OCI-M2 (cell line): ENCODE data around the gene WDR13.

Experiments used
- DNase-seq: peaks from one replicate; lab custom pipeline; 2025; ENCODE audit not compliant: unreplicated experiment; lab: John Stamatoyannopoulos, UW

Gene WDR13

DNA sequence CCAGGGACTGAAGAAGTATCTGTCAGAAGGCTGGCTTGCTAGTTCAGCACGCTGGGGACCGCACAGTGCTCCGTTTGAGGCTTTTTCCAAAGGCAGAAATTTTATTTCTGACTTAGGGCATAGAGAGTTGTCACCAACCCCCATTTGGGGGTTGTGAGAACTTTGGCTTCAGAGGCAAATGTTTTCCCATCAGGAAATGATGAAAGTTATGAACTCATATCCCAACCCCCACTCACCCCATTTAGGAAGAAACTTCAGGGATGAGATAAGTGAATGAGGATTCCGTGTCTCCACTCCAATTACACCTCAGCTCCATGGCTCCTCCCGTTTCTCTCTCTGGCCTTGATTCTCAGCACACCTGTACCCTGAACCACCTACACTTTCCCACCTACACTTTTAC, 4.3 kb upstream of the WDR13 start:
- DNase-seq, result no peak

DNA sequence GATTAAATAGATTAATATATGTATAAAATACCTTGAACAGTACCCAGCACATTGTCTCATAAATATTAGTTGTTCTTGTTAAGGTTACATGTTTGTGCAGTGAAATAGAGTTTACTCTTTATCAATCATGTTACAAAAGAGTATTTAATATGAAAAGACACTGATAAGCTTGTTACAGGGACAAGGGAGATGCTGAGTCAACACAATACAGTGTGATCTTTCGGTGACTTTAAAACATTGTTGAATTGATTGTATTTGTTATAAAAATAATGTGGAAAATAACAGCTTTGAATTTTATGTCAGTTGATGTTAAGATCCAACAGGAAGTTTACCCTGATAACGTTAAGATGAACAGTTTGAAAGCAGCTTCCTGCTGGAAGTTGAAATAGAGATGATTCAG, 1.4 kb upstream of the WDR13 start:
- no peak for DNase-seq

DNA sequence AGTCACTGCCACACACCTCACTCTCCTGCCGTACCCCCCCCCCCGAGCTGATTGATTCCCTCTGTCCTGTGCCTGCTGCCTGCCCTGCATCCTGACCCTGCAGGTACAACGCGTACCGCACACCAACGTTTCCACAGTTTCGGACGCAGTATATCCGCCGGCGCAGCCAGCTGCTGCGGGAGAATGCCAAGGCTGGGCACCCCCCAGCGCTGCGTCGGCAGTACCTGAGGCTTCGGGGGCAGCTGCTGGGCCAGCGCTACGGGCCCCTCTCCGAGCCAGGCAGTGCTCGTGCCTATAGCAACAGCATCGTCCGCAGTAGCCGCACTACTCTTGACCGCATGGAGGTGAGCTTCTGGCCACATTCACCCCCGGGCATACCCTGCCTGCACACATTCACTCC, 1.3 kb downstream of the WDR13 start:
- DNase-seq, result no peak

DNA sequence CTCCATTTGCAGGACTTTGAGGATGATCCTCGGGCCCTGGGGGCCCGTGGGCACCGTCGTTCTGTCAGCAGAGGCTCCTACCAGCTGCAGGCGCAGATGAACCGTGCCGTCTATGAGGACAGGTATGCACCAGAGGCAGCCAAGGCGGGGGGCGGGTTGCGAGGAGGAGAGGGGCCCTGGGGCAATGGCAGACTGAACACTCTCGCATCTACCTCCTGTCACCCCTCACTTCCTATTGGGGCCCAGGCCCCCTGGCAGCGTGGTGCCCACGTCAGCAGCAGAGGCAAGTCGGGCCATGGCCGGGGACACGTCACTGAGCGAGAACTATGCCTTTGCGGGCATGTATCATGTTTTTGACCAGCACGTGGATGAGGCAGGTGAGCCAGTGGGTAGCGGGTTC, 2.0 kb downstream of the WDR13 start:
- DNase-seq, result no peak

DNA sequence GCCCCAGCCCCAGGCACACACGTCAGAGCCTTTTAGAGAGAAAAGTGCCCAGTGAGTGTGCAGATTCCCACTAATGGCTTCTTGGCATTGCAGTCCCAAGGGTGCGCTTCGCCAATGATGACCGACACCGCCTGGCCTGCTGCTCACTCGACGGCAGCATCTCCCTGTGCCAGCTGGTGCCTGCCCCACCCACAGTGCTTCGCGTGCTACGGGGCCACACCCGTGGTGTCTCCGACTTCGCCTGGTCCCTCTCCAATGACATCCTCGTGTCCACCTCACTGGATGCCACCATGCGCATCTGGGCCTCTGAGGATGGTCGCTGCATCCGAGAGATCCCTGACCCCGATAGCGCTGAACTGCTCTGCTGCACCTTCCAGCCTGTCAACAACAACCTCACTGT, 2.9 kb downstream of the WDR13 start:
- DNase-seq, result no peak

DNA sequence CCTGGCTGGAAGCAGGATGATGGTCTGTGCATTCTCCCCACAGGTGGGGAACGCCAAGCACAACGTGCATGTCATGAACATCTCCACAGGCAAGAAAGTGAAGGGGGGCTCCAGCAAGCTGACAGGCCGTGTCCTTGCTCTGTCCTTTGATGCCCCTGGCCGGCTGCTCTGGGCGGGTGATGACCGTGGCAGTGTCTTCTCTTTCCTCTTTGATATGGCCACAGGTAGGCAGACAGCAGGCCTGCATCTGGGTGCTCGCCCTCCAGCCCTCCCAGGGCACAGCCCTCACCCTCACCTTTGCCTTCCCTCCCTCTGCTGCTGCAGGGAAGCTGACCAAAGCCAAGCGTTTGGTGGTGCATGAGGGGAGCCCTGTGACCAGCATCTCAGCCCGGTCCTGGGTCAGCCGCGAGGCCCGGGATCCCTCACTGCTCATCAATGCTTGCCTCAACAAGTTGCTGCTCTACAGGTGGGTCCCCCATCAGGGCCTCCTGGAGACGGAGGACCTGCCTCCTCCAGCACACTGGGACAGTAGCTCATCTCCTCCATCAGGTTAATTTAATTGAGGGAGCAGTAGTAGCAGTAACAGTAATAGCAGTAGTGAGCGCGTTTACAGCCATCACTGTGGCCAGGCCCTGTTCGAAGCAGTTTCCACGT, 4.6 kb downstream of the WDR13 start:
- no peak for DNase-seq

DNA sequence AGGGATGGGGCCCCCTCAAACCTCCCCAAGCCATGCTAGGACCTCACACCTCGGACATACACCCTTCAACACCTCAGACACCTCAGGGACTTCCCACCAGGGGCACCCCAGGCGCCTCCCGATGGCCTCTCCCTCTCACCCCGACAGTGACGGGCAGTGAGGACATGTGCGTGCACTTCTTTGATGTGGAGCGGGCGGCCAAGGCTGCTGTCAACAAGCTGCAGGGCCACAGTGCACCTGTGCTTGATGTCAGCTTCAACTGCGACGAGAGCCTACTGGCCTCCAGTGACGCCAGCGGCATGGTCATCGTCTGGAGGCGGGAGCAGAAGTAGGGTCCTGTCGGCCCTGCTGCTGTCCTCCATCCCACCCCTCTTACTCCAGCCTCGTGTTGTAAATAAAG, 7.4 kb downstream of the WDR13 start:
- DNase-seq, result no peak

DNA sequence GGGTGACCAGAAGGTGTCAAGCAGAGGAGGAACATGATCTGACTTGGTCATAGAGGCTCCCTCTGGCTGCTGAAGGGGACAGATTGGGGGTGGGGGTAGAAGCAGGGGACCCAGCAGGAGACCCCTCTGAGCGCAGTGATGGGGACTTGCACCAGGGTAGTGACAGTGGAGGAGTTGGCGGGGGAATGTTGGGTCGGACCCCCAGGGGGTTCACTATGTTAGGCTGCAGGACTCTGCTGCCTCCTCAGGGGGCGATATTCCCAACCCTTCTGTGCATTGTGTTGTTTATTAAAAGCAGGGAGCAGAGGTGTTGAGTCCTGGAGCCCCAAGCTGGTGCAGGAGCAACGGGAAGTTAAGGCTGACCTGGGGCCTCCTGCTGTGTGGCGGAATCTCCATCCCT, 8.8 kb downstream of the WDR13 start:
- no peak for DNase-seq

DNA sequence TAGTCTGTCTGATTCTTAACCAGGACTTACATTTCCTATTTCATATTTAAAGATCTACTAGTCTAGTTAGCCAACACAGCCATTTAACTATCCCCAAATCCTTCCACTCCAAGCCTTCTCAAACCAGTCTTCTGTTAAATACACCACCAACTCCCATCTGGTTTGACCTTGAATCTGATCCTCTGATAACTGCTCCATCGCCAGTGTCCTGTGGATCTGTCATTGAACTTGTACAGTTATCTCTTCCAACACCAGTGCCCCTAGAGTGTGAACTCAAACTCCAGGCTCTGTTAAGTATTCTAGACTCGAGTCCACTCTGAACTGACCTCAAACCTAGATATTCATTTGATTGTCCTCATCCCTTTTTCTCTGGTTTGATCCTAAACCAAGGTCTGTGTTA, 14.4 kb downstream of the WDR13 start:
- DNase-seq, result no peak

DNA sequence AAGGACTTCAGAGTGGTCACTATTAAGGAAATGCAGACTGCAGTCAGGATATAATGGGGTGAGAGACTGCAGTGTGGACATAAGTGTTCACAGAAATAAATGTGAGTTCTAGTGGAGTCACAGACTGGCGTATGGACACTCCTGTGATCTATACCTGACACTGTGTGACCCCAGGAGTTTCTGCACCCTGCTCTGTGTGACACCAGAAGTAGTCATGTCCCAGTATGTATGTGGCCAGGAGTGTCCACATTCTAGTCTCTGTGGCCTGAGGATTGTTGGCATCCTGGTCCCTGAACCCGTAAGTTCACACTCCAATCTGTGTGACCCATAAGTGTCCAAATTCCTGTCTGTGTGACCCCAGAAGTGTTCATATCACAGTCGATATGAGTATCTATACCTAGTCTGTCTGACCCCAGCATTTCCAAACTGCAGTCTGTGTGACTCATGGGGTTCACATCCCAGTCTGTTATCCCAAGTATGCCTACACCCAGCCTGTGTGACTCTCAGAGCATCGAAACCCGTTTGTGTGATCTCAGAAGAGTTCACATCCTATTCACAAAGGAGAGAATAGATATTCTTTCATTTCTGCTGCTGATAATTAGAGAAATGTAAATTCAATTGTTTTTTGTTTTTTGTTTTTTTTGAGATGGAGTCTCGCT, 16.3 kb downstream of the WDR13 start:
- DNase-seq, result no peak

DNA sequence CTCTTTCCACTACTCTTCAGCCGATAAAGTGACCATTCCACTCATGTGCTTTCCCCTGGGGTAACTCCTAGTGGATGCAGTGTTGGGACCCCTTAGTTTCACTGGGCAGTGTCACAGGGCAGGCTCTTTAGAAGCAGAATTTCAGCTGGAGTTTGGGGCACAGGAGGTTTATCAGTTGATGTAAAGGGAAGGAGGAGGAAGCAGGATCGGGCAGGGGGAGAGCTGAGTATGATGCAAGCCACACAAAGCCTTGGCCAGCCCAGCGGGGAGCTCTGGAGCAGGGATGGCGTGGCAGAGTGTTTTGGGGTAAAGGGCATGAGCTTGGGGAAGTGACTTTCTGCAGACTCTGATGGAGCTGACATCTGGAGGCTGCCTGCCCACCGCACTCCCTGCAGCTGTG, 19.3 kb downstream of the WDR13 start:
- DNase-seq, result no peak

DNA sequence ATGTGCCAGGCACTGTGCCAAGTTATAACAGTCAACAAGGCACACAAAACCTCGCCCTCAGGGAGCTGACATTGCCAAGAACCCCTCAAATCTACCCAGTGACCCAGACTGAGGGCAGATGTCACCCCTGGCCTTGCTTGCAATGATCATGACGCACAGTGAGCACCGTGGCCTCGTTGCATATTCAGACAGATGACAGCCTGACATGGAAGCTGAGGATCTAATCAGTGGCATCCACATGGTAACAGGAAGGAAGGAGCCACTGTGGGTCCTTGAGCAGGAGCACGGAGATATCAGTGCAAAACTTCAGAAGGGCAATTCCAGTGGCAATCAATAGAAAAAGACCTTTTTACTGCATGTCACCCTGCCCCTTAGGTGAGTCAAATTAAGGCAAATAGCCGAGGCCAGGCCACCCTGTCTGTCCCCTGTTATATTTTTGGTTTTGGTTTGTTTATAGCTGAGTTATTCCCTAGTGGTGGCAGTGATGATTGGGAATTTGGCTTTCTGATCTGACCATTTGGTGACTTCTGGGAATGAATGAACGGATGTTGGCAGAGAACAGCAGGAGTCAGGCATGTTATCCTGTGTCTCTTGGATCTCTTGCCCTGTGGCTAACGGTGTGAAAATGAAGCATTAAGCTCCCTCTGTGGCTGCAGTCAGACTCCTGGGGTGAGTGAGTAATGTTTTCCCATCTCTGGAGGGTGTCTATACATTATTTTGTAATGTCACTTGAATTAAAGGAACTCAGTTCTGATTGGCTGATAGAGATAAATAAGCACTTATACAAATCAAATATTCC, 20.4 kb downstream of the WDR13 start:
- no peak for DNase-seq

DNA sequence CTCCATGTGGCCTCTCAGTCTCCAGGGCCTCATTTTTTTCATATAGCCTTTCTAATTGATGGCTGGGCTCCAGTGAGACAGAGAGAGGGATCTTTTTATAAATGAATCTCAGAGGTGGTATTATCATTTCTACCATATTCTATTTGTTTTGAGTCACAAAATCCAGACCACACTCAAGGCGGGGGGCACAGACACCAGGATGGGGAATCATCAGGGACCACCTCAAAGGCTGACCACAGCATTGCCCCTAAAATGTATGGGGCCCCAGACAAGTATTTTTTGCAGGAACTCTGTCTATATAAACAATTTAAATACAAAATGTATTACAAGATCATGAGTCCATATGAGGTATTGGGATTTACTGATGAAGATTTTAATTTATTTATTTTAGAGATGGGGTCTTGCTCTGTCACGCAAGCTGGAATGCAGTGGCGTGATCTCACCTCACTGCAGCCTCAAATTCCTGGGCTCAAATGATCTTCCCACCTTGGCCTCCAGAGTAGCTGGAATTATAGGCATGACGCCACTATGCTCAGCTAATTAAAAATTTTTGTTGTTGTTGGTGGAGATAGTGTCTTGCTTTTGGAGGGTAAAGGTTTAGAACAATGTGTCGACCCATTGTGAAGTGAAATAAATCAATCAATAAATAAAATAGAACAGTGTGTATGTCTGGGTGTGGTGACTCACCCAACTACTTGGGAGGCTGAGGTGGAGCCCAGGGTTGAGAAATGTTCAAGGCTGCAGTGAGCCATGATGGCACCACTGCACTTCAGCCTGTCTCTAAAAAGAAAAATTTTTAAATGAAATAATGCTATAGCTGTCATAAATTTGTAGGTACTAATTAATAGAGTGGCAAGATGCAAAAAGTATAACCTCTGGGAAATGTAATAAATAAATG, 29.4 kb downstream of the WDR13 start:
- no peak for DNase-seq

DNA sequence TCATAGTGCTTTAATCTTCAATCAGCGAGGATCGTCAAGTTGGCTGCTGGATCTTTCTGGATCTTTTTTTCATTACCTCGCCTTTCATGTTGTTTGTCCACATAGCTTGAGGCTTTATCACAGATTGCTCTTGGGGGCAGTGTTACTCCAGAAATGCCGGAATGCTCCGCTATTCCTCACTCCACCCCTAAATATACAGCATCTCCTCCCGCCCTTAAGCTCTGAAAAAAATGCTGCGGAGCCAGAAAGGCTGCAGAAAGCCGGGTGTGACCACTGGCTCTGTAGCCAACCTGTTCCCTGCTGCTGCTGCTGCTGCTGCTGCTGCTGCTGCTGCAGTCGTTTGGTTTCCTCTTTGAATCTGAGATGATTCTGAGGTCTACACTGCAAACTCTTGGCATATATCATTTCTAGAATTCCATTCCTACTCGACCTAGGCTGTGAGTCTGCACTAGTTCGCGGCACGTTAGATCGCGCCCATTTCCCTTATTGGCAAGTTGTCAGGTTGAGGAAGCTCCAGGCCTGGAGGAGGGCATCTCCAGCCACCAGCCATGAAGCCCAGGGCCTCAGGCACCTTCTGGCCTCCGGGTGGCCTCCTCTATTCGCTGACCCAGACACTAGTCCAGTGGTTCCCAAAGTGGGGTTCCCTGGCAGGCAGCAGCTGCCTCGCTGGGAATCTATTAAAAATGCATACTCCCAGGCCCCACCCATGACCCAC, 34.2 kb downstream of the WDR13 start:
- DNase-seq, result peak; percentile 20

DNA sequence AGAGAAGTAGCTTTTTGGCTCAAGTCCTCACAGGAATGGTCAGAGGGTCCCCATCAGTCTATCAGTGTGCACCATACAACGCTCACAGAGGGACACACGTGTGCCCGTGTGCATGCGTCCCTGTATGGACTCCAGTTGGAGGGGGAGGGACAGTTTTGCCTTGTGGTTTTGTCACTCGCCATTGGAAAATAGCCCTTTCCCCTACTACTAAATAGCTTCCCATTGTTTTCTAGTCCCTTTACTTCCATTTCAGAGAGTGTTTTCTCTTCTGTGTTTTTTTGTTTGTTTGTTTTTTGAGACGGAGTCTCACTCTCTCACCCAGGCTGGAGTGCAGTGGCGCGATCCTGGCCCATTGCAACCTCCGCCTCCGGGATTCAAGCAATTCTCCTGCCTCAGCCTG, 34.9 kb downstream of the WDR13 start:
- no peak for DNase-seq

DNA sequence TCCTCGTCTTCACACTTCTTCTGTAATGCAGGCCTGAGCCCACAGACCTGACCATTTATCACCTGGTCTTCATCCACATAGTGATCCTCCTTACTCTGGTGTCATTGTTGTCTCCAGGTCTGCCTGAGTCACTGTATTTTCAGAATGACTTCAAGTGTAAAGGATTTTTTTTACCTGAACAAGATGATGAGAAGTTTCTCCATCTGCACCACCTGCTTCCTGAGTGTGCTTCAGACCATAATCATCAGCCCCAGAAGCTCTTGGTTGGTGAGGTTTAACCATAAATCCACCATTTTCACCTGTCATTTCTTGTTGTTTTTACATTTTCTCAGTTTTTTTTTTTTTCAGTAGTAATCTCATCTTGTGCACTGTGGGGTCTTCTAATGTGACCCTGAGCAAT, 39.0 kb downstream of the WDR13 start:
- DNase-seq, result no peak

DNA sequence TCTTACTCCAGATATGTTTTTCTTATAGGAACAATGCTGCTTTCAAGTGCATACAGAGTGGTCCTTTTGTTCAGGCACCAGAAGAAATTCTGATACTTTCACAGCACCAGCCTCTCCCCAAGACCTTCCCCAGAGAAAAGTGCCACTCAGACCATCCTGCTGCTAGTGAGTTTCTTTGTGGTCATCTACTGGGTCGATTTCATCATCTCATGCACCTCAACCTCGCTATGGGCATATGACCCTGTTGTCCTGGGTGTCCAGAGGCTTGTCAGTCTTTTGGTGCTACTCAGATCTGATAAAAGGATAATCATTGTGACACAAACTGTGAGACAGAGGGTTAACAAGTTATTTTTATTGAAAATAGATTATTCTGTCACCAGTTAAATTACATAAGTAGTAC, 39.5 kb downstream of the WDR13 start:
- DNase-seq, result no peak

DNA sequence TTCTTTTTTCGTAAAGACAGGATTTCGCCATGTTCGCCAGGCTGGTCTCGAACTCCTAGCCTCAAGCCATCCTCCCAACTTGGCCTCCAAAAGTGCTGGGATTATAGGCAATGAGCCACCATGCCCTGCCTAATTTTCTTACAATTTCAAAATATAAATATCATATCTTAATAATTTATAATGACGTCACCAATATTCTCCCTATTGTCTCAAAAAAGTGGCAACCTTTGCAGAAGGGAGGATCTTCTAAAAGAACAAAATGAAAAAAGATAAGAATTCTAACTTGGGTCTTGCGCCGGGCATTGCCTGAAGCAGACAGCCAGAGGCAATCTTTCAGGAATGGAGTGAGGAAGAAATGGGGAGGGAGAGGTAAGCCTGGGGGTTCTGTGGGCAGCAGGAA, 48.4 kb downstream of the WDR13 start:
- DNase-seq, result no peak

DNA sequence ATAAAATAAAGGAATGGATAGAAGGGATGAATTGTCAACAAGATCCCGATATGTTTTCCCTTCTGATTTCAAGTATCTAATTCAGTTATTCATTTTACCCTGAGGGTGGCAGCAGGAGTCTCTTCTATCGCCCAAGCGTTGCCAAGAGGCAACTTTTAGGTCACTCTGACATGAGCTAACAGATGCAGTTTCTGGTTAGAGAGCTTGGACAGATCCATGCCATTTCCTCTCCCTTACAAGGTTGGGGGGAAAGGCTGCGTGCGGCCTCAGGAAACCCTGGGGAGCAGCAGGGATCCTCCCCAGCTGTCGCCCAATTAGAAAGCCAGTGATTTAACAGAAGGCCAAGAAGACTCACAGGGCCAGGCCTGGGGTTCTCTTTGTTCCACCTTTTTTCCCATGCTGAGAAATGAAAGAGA, 51.1 kb downstream of the WDR13 start:
- DNase-seq, result no peak

DNA sequence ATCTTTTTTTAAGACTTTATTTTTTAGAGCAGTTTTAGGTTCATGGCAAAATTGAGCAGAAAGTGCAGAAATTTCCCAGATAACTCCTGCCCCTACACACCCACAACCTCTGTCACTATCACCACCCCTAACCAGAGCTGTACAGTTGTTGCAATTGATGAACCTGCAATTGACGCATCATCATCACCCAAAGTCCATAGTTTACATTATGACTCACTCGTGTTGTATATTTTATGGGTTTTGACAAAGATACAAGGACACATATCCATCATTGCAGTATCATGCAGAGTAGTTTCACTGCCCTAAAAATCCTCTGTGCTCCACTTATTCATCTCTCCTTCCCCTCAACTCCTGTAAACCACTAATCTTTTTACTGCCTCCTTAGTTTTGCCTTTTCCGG, 51.8 kb downstream of the WDR13 start:
- DNase-seq, result no peak
